GM12892 (cell line): Measurements from ENCODE around the gene GUCA1A.

Experiments used
- POLR2A ChIP-seq: IDR thresholded peaks from 2 replicates; pipeline ENCODE4 v1.6.1; 2011; ENCODE audit warnings: low read depth, low read length, control low read depth
- POLR2AphosphoS5 ChIP-seq: IDR thresholded peaks from 2 replicates; pipeline ENCODE4 v1.6.1; 2011; ENCODE audit warnings: low read depth, low read length, control low read depth
- TAF1 ChIP-seq: IDR thresholded peaks from 2 replicates; pipeline ENCODE4 v1.6.1; 2011; ENCODE audit warnings: low read depth, mild to moderate bottlenecking, control low read depth, low read length, borderline replicate concordance

DNA sequence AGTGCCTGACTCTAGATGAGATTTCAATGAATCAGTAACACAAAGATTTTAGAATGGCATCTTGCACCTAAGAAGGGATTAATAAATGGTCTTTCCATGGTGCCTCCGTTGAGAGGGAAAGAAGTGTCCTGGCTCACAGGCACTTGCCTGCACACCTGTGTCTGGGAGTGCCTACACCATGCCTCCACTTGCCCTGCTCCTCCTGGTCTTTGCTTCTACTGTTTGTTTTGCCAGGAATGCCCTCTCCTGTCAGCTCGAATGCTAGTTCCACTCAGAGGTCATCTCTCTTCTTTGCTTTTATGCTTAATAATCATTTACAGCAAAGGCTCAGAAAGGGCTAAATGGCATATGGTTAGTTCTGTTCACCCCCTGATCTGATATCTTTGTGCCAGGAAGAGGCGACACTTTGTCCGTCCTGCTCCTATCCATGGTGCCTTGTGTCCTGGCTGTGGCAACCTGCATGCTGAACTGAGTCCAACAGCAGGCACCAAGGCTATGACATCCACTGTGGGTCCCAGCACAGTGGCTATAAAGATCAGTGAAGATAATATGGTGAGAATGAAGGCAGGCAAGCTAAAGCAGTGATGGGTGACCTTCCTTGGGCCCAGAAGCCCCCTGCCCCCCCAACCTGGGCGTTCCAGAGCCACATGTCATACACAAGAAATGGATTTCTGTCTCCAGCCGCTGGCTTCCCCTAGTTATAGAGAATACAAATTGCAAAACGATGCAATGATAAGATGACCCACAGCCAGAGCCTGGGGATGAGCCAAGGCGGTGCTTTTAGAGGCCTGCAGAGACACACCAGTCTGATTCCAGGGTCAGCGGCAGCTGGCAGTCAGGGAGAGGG is 32.2 kb upstream of the GUCA1A start:
- TF ChIP-seq POLR2A (no peak), TAF1 (no peak), POLR2AphosphoS5 (no peak)
